Measurements from ENCODE around the gene TOLLIP.

TOLLIP gene

GRCh38 chr11:1240771-1241170, 68.7 kb downstream of the TOLLIP start:
- DNase-seq = no peak

- DNase-seq = no peak
Measured at GRCh38 chr11:1239596-1240205, 69.7 kb downstream of the TOLLIP start.

DNA sequence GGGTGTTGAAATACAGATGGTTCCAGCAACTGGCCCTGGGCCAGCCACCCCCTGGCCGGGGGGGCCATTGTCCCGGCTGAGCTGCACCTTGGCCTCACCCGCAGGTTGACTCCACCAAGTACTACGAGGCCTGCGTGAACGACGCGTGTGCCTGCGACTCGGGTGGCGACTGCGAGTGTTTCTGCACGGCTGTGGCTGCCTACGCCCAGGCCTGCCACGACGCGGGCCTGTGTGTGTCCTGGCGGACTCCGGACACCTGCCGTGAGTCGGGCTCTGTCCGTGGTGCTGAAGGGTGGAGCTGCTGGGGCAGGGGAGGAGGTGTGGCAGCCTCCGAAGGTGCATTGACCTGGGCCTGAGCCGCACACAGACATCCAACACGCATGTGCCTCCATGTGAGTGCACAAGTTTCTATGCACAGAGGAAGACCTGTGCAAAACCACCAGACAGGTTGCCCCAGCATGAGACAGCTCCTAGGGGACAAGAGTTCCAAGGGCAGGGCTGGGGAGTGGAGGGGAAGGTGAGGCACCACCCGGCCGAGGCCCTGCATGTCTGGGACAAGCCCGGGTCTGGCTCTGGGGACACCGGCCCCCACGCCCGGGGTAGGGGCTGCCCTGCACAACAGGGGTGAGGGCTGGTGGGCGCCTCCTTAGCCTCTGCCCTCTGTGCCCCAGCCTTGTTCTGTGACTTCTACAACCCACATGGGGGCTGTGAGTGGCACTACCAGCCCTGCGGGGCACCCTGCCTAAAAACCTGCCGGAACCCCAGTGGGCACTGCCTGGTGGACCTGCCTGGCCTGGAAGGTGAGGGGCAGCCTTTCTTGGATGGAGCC, 70.5 kb downstream of the TOLLIP start:
- DNase-seq = no peak

DNA sequence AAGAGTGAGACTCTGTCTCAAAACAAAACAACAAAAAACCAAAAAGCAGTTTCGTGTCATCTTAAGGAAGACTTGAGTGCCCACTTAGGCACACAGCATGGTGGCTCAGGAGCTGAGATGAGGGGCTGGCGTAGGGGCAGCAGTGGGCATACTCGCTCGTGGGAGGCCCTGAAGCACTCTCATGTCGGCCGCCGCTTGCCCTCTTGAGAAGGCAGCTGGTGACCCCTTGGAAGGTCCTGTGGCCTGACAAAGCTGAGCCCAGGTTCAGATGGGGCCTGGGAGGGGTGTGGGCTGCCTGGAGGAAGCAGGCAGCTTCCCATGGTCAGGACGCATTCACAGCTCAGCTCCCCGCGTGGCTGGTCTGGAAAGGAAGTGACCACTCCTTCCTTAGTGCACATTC, 71.6 kb downstream of the TOLLIP start:
- DNase-seq = no peak

GRCh38 chr11:1237128-1237580, 72.3 kb downstream of the TOLLIP start:
- DNase-seq = no peak

DNA sequence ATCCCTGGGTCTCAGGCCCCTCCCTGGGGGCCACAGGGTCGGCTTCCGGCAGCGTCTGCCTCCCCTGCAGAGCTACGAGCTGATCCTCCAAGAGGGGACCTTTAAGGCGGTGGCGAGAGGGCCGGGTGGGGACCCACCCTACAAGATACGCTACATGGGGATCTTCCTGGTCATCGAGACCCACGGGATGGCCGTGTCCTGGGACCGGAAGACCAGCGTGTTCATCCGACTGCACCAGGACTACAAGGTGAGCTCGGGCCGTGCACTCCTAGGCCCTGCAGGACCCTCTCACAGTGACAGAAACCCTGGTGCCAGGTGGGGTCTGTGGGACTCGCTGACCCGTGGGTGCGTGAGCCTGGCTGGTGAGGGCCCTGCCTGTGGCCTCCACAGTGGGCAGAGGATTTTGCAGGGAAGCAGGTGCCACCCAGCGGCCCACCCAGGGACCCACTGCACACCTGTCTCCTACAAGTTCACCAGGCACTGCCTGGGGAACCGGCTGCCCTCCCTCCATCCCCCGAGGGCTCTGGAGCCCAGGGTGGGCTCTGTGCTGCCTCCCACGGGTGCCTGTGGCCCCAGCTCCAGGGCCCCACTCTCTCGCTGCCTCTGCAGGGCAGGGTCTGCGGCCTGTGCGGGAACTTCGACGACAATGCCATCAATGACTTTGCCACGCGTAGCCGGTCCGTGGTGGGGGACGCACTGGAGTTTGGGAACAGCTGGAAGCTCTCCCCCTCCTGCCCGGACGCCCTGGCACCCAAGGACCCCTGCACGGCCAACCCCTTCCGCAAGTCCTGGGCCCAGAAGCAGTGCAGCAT, 72.9 kb downstream of the TOLLIP start:
- DNase-seq = no peak

DNA sequence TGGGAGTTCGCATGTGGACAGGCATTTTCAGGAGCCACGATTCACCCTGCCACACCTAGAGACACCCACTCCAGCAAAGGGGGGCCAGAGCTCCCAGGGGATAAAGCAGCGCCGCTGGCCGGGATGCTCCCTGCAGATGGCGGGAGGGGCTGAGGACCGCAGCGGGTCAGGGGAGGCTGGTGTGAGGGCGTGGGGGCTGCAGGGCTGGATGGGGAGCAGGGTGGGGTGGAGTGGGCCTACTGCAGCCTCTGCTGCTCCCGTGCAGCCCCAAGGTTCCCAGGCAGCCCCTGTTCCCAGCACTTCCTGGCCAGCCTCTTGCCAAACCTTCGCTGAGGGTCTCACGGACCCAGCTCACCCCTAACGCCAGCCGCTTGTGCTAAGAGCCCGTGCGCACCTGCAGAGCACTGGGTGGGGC, 73.5 kb downstream of the TOLLIP start:
- no peak for DNase-seq

DNA sequence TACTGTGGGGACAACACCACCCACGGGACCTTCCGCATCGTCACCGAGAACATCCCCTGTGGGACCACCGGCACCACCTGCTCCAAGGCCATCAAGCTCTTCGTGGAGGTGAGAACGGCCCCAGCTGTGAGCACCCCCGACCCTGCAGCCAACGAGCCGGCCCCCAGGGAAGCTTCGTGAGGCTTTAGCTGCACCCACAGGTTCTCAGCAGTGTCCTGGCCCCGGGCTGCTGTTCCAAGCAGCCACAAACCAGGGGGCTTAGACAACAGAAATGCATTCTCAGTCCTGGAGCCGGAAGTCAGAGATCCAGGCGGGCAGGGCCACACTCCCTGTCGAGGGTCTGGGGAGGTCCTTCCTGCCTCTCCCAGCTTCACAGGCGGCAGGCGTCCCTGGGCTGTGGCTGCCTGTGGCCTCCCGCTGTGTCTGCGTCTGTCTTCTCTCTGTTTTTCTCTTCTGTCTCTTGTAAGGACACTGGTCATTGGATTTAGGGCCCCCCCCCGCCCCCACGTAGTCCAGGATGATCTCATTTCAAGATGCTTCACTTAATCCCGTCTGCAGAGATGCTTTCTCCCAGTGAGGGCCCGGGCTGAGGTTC, 74.0 kb downstream of the TOLLIP start:
- DNase-seq = no peak

- no peak for DNase-seq
Measured at GRCh38 chr11:1234771-1235305, 74.6 kb downstream of the TOLLIP start.

GRCh38 chr11:1234054-1234720, 75.2 kb downstream of the TOLLIP start:
- DNase-seq = no peak

GRCh38 chr11:1233351-1234053, 75.9 kb downstream of the TOLLIP start:
- no peak for DNase-seq

- no peak for DNase-seq
Measured at GRCh38 chr11:1232883-1233321, 76.5 kb downstream of the TOLLIP start.

DNA sequence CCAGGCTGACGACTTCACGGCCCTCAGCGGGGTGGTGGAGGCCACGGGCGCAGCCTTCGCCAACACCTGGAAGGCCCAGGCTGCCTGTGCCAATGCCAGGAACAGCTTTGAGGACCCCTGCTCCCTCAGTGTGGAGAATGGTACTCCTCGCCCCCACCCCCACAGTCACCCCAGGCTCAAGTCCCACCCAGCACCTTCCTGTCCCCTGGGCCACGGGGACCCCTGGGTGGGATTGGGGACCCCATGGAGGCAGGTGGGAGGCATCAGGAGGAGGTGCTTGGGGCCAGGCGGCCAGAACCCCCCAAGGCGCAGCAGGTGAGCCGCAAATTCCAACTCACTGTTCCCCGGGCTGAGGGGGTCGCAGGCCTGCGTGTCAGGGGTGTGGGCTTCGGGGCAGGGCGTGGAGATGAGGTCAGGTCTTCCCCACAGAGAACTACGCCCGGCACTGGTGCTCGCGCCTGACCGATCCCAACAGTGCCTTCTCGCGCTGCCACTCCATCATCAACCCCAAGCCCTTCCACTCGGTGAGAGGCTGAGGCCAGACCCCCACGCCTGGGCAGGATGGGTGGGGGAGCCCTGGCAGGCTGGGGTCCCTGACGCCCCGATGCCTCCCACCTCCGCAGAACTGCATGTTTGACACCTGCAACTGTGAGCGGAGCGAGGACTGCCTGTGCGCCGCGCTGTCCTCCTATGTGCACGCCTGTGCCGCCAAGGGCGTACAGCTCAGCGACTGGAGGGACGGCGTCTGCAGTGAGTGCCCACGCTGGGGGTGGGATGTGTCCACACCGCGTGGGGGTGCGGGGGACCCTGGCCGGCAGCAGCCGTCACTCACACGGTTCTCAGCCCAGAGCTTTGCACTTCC, 77.2 kb downstream of the TOLLIP start:
- DNase-seq = no peak

GRCh38 chr11:1231396-1232020, 77.9 kb downstream of the TOLLIP start:
- no peak for DNase-seq

- DNase-seq = no peak
Measured at GRCh38 chr11:1230456-1231395, 78.7 kb downstream of the TOLLIP start.

DNA sequence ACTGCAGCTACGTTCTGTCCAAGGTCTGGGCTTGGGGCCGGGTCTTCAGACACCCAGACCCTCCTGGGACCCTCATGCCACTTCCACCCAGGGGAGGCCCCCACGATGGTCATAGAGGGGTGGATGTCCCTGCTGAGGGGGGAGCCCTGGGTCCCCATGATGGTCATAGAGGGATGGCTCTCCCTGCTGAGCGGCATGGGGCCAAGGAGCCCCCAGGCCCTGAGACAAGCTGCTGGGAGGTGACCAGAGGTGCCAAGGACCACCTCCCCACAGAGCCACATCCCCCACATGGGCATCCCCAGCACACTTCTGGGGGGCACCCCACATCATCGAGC, 79.3 kb downstream of the TOLLIP start:
- DNase-seq = no peak

GRCh38 chr11:1229471-1230120, 79.8 kb downstream of the TOLLIP start:
- DNase-seq = no peak

DNA sequence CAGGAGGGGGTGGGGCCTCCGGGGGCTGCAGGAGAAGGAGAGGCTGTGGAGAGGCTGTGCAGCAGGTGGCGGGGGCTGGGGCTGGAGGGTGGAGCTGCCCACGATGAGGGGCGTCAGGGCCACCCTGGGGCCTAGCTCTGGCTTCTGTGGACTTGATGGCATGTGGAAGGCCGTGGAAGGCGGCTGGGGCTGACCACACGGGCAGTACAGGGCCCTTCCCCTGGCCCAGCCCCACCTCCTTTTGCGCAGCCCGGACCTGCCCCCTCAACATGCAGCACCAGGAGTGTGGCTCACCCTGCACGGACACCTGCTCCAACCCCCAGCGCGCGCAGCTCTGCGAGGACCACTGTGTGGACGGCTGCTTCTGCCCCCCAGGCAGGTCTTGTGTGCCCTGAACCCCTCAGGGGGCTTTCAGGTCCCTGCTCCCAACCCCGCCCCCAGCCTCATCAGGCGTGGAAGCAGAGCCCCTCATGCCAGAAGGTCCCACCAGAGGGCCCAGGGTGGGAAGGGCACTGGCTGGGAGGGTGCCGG, 80.4 kb downstream of the TOLLIP start:
- DNase-seq = no peak
